ENCODE results near the gene SRSF3.

DNA sequence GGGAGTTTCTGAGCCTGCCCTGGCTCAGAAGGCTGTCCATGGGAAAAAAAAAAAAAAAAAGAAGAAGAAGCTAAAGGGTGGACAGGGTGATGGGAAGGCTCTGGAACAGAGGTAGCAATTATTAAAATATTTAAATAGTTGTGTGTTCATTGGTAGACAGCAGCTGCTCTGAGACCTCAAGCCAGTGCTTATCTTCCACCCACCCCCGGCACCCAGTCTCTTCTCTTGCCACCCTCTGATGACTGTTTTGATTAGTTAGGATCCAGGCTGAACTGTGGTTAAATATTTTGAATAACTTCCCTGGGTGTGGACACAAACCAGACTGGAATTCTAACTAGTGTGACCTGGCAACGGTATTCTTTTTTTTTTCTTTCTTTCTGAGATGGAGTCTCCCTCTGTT is 16.9 kb upstream of the SRSF3 start:
- TF ChIP-seq, protein P1, sequence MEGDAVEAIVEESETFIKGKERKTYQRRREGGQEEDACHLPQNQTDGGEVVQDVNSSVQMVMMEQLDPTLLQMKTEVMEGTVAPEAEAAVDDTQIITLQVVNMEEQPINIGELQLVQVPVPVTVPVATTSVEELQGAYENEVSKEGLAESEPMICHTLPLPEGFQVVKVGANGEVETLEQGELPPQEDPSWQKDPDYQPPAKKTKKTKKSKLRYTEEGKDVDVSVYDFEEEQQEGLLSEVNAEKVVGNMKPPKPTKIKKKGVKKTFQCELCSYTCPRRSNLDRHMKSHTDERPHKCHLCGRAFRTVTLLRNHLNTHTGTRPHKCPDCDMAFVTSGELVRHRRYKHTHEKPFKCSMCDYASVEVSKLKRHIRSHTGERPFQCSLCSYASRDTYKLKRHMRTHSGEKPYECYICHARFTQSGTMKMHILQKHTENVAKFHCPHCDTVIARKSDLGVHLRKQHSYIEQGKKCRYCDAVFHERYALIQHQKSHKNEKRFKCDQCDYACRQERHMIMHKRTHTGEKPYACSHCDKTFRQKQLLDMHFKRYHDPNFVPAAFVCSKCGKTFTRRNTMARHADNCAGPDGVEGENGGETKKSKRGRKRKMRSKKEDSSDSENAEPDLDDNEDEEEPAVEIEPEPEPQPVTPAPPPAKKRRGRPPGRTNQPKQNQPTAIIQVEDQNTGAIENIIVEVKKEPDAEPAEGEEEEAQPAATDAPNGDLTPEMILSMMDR (IDR thresholded peaks at IDR 0.05), result no peak
- TF ChIP-seq EZH2 (IDR thresholded peaks at IDR 0.05; ENCODE audit: borderline replicate concordance, insufficient read depth, low read depth, low read length, poor library complexity, severe bottlenecking), result no peak

All from B cell (primary cell).